Posterior vena cava (tissue), 2 donors: ENCODE results near the gene EIF4A2. TPM values are rescaled to one million over a fixed set of nuclear protein-coding genes. Genes with fewer than 3 reads are reported as not detected.
"Not testable (repeated sequence)": the region's sequence is repeated elsewhere in the genome, so short reads cannot be mapped to it uniquely, and the experiment has no call there.

ENCODE experiments used
- DNase-seq: peaks from one replicate; pipeline ENCODE4 v3.0.0-alpha.2; 2020; ENCODE audit warnings: low spot score
- intact Hi-C, 2 donors: fragments of 100-400 bp; cut with DNase I; formaldehyde crosslinking; loops; one replicate each; pipeline versions ENCODE4 v1.14.1 to v1.14.2; 2022 to 2023
- total RNA-seq, 2 donors: library from RNA; stranded (reverse); fragmentation: NEBNext Ultra II Directional; extraction: Animal tissue kit (Norgen Biotek cat#: 25700); gene quantifications; one replicate each; pipeline ENCODE4 v1.2.1, GENCODE V29; 2021
- donor health status: DM: yes; HTN: yes; CAD: no.
- donor health status: DM: yes; HTN: yes; CAD: no.

Gene EIF4A2
- total RNA-seq, 2 donors from 2014 or later = 263 to 283 TPM

DNA sequence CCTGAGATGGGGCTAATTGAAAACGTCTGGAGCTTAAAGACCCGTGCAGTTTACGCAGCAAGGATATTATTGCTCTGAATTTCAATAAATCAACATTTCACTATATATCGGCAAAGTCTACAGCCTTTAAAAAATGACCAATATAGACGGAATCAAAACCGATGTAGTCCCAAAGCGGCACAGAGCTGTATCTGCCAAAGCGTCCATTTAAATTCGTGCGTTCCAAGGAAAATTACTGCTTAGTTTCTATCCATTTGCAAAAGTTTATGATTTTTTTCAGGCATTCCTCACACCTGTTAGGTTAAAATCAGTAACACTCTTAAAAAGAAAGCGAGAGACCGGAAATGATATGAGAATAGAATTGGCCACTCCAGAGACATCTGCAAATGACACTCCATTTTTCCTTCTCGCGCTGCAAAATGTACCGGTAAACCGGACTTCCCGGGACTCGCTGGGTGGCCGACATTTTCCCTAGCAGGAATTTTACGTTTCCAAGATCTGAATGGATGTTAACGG lies 777 bp upstream of the EIF4A2 start:
- intact Hi-C loops = no loop called here
- DNase-seq = no peak

DNA sequence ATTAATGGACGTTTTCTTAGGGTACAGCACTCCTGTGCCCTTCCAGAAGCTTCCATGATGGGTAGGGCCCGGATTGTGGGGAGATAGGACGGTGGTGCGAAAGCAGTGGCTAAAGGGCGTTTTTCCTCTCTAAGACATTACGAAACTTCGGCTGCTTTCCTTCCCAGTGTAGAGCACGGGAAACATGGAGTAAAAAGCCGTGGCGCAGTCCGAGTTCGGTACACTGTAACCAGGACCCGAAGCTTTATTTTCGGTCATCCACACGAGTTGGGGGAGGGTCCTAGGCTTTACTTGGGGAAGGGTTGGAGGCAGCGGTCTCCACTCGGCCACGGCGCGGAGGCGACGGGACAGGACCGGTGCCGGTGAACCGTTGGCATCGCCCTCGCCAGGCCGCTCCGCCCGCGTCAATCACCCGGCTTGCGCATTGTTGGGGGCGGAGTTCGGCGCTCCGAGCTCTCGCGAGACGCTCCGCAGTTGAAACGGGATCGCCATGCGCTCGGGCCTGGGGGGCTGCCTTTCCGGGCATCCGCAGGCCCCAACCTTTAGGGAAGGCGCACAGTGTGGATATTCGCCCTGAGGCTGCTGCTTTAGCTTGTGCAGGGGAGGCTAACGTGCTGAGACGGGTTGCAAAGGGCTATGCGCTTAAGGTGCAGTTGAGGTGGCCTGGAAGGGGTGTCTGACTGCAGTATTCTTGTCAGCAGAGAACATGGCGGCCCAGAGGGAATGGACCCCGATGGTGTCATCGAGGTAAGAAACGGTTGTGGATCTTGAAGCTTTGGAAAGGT lies 546 bp downstream of the EIF4A2 start:
- intact Hi-C loops = no loop called here
- peak; percentile 96 for DNase-seq

DNA sequence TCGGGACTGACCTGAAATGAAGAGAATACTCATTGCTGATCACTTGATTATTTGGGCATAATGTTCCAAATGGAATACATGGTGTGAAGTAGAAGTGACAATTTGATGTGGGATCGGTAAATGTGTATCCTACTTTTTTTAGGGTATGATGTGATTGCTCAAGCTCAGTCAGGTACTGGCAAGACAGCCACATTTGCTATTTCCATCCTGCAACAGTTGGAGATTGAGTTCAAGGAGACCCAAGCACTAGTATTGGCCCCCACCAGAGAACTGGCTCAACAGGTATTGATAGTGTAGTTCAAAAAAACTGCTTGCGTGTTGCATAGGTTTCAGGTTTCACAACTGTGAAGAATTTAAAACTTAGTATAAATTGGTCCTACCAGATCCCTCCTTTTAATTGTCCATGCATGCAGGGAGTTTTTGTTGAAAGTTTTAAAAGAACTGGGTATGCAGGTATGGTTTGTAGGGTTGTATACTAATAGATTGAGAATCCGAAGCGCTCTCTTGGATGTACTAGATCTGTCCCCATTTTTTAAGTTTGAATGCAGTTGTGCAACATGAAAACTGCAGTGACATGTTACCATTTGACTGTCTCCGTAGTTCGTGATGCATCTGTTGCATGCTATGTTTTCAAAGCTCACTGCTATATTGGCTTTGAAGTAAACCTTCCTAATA lies 1.6 kb downstream of the EIF4A2 start:
- DNase-seq = no peak
- intact Hi-C loops = no loop called here

DNA sequence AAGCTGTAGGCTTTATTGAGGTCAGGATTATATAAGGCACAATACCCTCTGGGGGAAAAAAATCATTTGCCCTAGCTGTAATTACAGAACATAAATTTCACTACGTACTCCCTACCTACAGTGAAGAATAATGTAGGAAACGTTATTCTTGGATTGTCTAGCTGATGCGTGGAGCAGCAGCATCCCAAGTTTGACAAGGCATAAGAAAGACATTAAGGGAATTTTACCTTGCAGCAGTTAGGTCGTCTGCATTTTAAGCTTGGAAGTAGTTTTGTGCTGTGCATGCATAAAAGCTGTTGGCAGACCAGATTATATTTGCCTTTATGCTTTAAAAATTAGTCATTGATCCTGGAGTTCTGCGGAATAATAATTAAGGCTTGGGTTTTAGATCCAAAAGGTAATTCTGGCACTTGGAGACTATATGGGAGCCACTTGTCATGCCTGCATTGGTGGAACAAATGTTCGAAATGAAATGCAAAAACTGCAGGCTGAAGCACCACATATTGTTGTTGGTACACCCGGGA lies 2.2 kb downstream of the EIF4A2 start:
- intact Hi-C loops = no loop called here
- no peak for DNase-seq

- intact Hi-C loops = no loop called here
- DNase-seq = no peak
Observed at GRCh38 chr3:186786922-186787321, 3.5 kb downstream of the EIF4A2 start.

DNA sequence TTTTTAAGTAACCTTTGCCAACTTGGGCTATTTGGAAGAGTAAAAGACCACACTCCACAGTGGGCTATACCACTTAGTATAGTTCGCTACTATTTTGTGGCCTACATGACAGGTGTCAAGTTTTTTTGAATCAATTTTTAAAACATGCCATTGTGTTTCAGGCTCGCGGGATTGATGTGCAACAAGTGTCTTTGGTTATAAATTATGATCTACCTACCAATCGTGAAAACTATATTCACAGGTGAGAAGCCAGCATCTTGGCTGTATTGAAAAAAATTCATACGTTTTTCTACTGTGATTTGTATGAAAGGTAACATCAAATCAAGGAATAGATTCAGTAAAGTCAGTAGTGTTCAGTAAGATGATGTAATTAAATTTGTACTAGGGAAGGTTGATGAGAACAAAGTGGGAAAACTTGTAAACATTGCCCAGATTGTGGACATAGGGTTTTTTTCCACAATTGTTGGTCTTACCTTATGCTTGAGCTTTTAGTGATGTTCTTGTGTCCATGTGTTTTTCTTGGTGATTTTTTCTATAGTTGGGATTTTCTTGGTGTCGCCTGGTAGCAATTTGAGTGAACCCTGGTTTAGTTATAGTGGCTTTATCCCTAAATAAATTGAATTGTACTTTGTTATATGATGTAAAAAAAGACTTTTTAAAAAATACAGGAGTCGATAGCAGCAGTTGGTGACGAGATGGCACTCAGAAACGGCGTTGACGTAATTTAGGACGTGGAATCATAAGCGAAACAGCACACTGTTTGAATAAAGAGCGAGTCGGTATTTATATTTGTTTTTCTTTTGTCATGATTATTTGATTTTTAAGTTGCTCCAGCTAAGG lies 4.5 kb downstream of the EIF4A2 start:
- intact Hi-C loops = no loop called here

DNA sequence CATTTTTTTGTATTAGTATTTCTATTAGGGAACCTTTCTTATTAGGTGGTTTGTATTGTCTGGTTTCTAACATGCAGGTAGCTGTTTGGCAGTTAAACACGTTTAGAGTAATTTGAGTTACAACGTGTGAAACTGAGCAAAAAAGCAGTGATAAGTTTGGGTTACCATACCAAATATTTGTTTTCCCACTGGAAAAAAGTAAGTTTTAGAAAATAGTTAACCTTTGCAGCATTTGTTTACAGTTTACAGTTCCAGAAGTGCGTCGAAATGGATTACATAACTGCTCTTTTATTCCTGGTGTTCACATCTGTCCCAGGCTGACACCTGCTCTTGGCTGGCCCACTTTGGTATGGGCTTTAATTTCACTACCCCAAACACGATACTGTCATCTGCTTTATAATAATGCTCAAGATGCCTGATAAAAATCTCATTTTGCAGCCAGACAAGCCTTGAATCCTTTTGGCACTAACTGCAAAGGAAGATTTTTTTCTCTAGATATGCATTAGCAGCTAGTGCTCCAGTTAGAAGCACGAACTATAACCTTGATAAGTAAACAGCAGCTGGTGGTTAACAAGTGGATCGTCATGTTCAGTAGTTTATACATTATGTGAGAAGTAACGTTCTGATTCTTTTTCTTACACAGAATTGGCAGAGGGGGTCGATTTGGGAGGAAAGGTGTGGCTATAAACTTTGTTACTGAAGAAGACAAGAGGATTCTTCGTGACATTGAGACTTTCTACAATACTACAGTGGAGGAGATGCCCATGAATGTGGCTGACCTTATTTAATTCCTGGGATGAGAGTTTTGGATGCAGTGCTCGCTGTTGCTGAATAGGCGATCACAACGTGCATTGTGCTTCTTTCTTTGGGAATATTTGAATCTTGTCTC lies 5.3 kb downstream of the EIF4A2 start:
- DNase-seq = no peak
- intact Hi-C loops = no loop called here

More for the DNA sequence above, 4.5 kb downstream of the EIF4A2 start:
- no peak for DNase-seq

DNA sequence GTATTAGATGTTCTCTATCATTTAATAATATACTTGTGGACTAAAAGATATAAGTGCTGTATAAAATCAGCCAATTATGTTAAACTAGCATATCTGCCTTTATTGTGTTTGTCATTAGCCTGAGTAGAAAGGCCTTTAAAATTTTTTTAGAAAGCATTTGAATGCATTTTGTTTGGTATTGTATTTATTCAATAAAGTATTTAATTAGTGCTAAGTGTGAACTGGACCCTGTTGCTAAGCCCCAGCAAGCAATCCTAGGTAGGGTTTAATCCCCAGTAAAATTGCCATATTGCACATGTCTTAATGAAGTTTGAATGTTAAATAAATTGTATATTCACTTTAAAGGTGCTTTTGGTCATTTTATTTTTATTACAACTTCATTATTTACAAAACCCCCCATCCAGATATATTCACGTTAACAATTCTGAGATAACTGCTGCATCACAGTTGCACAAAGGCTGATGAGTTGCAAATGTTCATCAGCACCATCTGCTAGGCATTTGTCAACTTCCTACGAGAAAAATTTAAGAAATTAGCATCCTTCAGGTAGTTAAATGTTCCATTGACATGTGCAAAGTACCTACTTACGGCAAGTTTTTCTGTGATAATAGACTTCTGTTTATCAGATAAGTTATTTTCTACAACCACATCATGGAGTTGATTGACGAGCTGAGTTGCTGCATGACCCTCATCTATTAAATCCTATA lies 6.3 kb downstream of the EIF4A2 start:
- no peak for DNase-seq
- intact Hi-C loops = no loop called here

DNA sequence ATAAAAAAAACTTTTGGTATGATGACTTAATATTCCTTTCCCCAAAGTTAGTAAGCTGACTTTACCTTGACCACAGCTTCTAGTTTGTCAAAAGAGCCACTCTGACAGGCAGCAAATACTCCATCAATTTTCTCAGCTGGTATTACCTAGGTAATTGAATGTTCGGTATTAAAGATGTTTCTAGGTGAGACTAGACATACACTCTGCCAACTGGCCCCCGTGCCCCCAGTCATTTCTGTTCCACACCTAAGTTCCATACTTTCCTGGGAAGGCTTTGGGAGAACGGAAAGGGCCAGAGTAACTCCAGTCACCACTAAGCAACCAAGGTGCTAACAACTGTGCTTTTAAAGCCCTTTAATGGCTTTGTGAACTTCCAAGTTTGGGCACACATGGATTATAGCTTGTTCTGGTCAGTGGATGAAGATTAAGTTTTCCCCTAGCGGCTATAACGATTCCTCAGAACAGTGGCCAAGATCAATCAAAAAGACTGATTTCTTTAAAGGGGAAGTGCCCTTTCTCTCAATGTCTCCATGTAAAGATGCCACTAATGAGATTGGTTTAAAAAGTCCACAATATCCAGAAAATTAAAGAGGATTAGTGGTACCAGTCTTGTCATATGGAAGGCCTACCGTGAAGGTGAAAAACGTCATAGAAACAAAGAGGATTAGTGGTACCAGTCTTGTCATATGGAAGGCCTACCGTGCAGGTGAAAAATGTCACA lies 7.0 kb downstream of the EIF4A2 start:
- intact Hi-C loops = no loop called here
- DNase-seq = no peak

DNA sequence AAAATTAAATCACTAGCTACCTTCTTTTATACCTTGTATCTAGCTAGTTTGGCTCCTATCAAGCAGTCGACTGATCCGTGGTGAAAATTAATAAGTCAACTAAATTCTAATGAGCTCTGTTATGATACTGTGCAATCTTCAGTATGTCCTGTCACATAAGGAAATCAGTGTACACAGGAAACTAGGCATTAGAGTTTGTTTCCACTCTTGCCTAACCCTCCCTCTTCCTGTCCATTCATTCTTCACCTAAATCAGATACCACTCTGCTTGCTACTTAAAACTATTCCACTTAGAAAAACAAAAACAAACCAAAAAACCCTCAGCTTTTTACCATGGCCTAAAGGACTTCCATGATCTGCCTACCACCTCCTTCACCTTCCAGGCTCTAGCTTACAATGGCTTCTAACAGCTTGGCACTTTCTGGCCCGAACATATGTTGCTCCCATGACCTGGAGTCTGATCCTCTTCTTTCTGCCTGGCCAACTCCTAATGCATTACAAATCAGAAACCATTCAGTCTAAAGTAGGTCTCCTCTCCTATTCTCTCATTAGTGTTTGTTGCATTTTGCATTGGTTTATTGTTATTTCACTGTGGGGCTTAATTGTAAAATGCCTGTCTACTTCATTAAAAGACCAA lies 15.0 kb downstream of the EIF4A2 start:
- DNase-seq = no peak
- intact Hi-C loops = no loop called here

- no peak for DNase-seq
- intact Hi-C loops = no loop called here
Observed at GRCh38 chr3:186800285-186800684, 16.9 kb downstream of the EIF4A2 start.

DNA sequence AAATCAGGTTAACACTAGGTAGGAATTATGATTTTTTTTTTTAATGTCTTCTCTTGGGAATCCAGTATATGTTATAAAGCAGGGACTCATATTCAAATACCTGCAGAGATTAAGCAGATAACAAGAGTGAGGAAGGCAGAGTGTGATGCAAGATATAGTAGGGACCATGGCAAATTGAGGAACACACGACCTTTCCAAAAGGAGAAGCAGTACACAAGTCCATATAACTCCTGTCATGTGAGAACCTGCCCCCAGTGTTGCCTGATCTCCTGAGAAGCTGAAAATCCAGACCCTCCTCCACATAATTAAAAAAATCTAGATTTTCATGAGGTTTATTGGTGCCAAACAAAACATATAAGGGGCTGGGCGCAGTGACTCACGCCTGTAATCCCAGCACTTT lies 19.3 kb downstream of the EIF4A2 start:
- intact Hi-C loops = no loop called here
- no peak for DNase-seq

GRCh38 chr3:186803447-186803846 lies 20.1 kb downstream of the EIF4A2 start:
- intact Hi-C loops, DNase-seq: not testable (repeated sequence)

GRCh38 chr3:186806089-186807055 lies 23.0 kb downstream of the EIF4A2 start, which contains the start of gene RFC4:
Gene RFC4, minus strand, starts transcription at chr3:186806482. Its CDS starts 1,769 bp downstream, at chr3:186804713.
- intact Hi-C loops = loop anchor here in 1 of 2 donors (5.0 kb wide), 1 partner anchor 1644 kb away; no protein-coding TSS in a partner anchor
- DNase-seq = peak; percentile 97

- intact Hi-C loops = loop anchor here in 1 of 2 donors (5.0 kb wide), 1 partner anchor 1645 kb away; no protein-coding TSS in a partner anchor
- DNase-seq = no peak
Observed at GRCh38 chr3:186807231-186807630, 23.9 kb downstream of the EIF4A2 start.
